WTC11 (cell line): Measurements from ENCODE around the gene FNIP1. TPM values are rescaled to one million over a fixed set of nuclear protein-coding genes. Genes with fewer than 3 reads are reported as not detected.

Source experiments
- ATAC-seq: fragments of 200-7000 bp; cut with Tn5 transposase; 2 replicates; pipeline ENCODE4 v1.10.0; 2021; ENCODE audit warnings: mild to moderate bottlenecking, moderate library complexity
- CTCF ChIA-PET: fragments of 300-600 bp; sonication (Branson Sonifier 250); formaldehyde crosslinking; loops from one replicate; lab custom pipeline; 2021; ENCODE audit warnings: antibody characterized with exemption; lab: Charles Lee
- POLR2A ChIA-PET: fragments of 350-600 bp; sonication (Branson Sonifier 250); formaldehyde crosslinking; loops from one replicate; lab custom pipeline; 2021; ENCODE audit warnings: antibody characterized with exemption; lab: Charles Lee
- DNase-seq: peaks from one replicate; pipeline ENCODE4 v3.0.0; 2021; ENCODE audit warnings: low spot score
- H3K27ac Mint-ChIP-seq: 2 replicates; pipeline ENCODE4 v1.8.0; 2021; ENCODE audit warnings: mixed read lengths
- H3K27me3 Mint-ChIP-seq: 2 replicates; pipeline ENCODE4 v1.8.0; 2021; ENCODE audit warnings: low read depth, mild to moderate bottlenecking, moderate library complexity, mixed read lengths
- H3K36me3 Mint-ChIP-seq: 2 replicates; pipeline ENCODE4 v1.8.0; 2021; ENCODE audit warnings: mixed read lengths
- H3K4me1 Mint-ChIP-seq: 2 replicates; pipeline ENCODE4 v1.8.0; 2022; ENCODE audit warnings: mixed read lengths
- H3K4me3 Mint-ChIP-seq: 2 replicates; pipeline ENCODE4 v1.8.0; 2021; ENCODE audit warnings: mild to moderate bottlenecking, moderate library complexity, mixed read lengths
- H3K9me3 Mint-ChIP-seq: 2 replicates; pipeline ENCODE4 v1.8.0; 2021; ENCODE audit warnings: mixed read lengths
- CBFB ChIP-seq: sonication (generic); formaldehyde crosslinking; IDR thresholded peaks from 2 replicates; pipeline ENCODE4 v1.8.1; 2022; ENCODE audit warnings: mild to moderate bottlenecking, low read depth, missing genetic modification reagents
- ELF4 ChIP-seq: sonication (generic); formaldehyde crosslinking; IDR thresholded peaks from 2 replicates; pipeline ENCODE4 v1.8.1; 2022; ENCODE audit warnings: low read depth, mild to moderate bottlenecking, moderate library complexity, missing genetic modification reagents
- FOXJ3 ChIP-seq: sonication (generic); formaldehyde crosslinking; IDR thresholded peaks from 2 replicates; pipeline ENCODE4 v1.9.0; 2021; ENCODE audit warnings: missing genetic modification reagents, mild to moderate bottlenecking, borderline replicate concordance
- FOXK1 ChIP-seq: sonication (generic); formaldehyde crosslinking; IDR thresholded peaks from 2 replicates; pipeline ENCODE4 v1.8.0; 2022; ENCODE audit warnings: mild to moderate bottlenecking, moderate library complexity, missing genetic modification reagents
- MLX ChIP-seq: sonication (generic); formaldehyde crosslinking; IDR thresholded peaks from 2 replicates; pipeline ENCODE4 v1.8.1; 2023; ENCODE audit warnings: mild to moderate bottlenecking, missing genetic modification reagents, moderate library complexity
- MYBL2 ChIP-seq: sonication (generic); formaldehyde crosslinking; IDR thresholded peaks from 2 replicates; pipeline ENCODE4 v1.8.1; 2023; ENCODE audit warnings: mild to moderate bottlenecking, moderate library complexity, missing genetic modification reagents
- NFE2L1 ChIP-seq: sonication (generic); formaldehyde crosslinking; IDR thresholded peaks from 2 replicates; pipeline ENCODE4 v1.8.1; 2023; ENCODE audit warnings: missing genetic modification reagents
- NR1H2 ChIP-seq: sonication (generic); formaldehyde crosslinking; IDR thresholded peaks from 2 replicates; pipeline ENCODE4 v1.9.0; 2021; ENCODE audit warnings: mild to moderate bottlenecking, moderate library complexity, missing genetic modification reagents
- NR2C2 ChIP-seq: sonication (generic); formaldehyde crosslinking; IDR thresholded peaks from 2 replicates; pipeline ENCODE4 v1.8.0; 2022; ENCODE audit warnings: mild to moderate bottlenecking, missing genetic modification reagents
- RELA ChIP-seq: sonication (generic); formaldehyde crosslinking; IDR thresholded peaks from 2 replicates; pipeline ENCODE4 v1.8.1; 2022; ENCODE audit warnings: missing genetic modification reagents, mild to moderate bottlenecking, borderline replicate concordance
- SMAD4 ChIP-seq: sonication (generic); formaldehyde crosslinking; IDR thresholded peaks from 2 replicates; pipeline ENCODE4 v1.8.0; 2022; ENCODE audit warnings: mild to moderate bottlenecking, missing genetic modification reagents
- SOX15 ChIP-seq: fragments of 250-450 bp; sonication (Bioruptor Pico); IDR thresholded peaks from 2 replicates; pipeline ENCODE4 v1.9.0; 2021; ENCODE audit warnings: mild to moderate bottlenecking
- ZBTB21 ChIP-seq: sonication (generic); formaldehyde crosslinking; IDR thresholded peaks from 2 replicates; pipeline ENCODE4 v1.8.1; 2023; ENCODE audit warnings: mild to moderate bottlenecking, missing genetic modification reagents, borderline replicate concordance
- ZNF121 ChIP-seq: sonication (generic); formaldehyde crosslinking; IDR thresholded peaks from 2 replicates; pipeline ENCODE4 v1.8.0; 2023; ENCODE audit warnings: missing genetic modification reagents
- ZNF396 ChIP-seq: fragments of 250-450 bp; sonication (Bioruptor Pico); IDR thresholded peaks from 2 replicates; pipeline ENCODE4 v1.8.0; 2021; ENCODE audit warnings: mild to moderate bottlenecking, moderate library complexity, borderline replicate concordance
- ZNF532 ChIP-seq: fragments of 250-450 bp; sonication (Bioruptor Pico); IDR thresholded peaks from 2 replicates; pipeline ENCODE4 v1.9.0; 2021; ENCODE audit warnings: mild to moderate bottlenecking, borderline replicate concordance
- ZNF671 ChIP-seq: fragments of 250-450 bp; sonication (Bioruptor Pico); IDR thresholded peaks from 2 replicates; pipeline ENCODE4 v1.8.0; 2021; ENCODE audit warnings: mild to moderate bottlenecking
- ZSCAN18 ChIP-seq: fragments of 250-450 bp; sonication (Bioruptor Pico); IDR thresholded peaks from 2 replicates; pipeline ENCODE4 v2.1.2; 2022; ENCODE audit warnings: mild to moderate bottlenecking, moderate library complexity
- total RNA-seq: library from RNA; stranded (reverse); gene quantifications from 3 replicates; pipeline ENCODE4 v1.2.3, GENCODE V29; 2021
- TF ChIP-seq, protein P1 (sequence below): sonication (generic); formaldehyde crosslinking; IDR thresholded peaks from 2 replicates; pipeline ENCODE4 v1.8.0; 2022; ENCODE audit warnings: mild to moderate bottlenecking, missing genetic modification reagents
- TF ChIP-seq, protein P2 (sequence below): sonication (generic); formaldehyde crosslinking; IDR thresholded peaks from 2 replicates; pipeline ENCODE4 v1.8.1; 2023; ENCODE audit warnings: mild to moderate bottlenecking, moderate library complexity, missing genetic modification reagents
- TF ChIP-seq, protein P3 (sequence below): sonication (generic); formaldehyde crosslinking; IDR thresholded peaks from 2 replicates; pipeline ENCODE4 v1.8.0; 2022; ENCODE audit warnings: mild to moderate bottlenecking, missing genetic modification reagents

Gene FNIP1
- total RNA-seq, 1 experiment from 2014 or later, result 17.2 TPM

DNA sequence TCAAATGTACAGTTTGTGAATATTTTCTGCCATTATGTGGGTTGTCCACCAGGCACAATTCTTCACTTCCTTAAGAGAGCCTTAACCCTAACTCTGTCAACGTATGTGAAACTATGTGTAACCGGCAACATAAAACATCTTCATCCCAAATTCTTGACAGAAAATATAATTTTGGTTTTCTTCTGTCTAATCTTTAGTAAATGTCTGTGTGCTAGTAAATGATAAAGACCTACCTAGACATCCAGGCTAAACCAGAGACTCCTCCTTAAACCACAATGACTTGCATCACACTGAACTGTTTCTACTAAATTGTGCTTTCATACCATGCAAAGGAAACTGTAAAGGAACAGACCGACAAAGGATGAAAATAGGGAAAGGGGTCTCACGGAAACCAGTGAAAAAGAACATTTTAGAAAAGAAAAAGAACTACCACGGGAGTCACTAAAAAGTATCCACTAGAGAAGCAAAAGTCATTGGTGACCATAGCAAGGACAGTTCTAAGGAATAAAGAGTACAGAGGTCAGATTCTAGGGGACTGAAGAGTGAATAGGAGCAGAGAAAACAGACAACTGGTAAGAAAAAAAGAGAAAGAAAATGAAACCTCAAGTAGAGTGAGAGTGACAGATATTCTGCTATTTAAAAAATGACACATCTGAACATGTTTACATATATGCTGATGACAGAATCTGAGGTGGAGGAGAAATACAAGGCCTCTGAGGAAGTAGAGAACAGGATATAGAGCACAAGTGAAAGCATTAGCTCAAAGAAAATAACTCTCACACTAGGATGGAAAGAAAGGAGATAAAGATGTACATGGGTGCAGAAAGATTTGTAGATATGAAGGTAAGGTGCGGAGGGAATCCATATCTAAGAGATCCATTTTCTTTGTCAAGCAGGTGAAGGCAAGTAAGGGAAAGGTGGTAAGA, 49.4 kb downstream of the FNIP1 start:
- no peak for DNase-seq
- H3K4me3 Mint-ChIP-seq, result no peak overlapping the region
- no peaks in the 10 kb centered on the region for H3K9me3 Mint-ChIP-seq
- no peak overlapping the region for H3K27ac Mint-ChIP-seq
- peaks cover 6% of the 10 kb centered on the region for H3K4me1 Mint-ChIP-seq
- ChIA-PET CTCF (no interaction called here), POLR2A (no interaction called here)
- peaks cover 11% of the 10 kb centered on the region; the same call in 1 of the 2 replicates for H3K36me3 Mint-ChIP-seq
- no peak for ATAC-seq
- H3K27me3 Mint-ChIP-seq, result no peaks in the 10 kb centered on the region
- TF ChIP-seq ZNF396 (CRISPR knock-in tag), result no peak
- TF ChIP-seq MLX (CRISPR knock-in tag), result no peak
- TF ChIP-seq NR2C2, result no peak
- no peak for TF ChIP-seq RELA (CRISPR knock-in tag)
- TF ChIP-seq SOX15 (CRISPR knock-in tag), result no peak
- no peak for TF ChIP-seq MYBL2 (CRISPR knock-in tag)
- TF ChIP-seq NR1H2, result no peak
- TF ChIP-seq FOXJ3 (CRISPR knock-in tag), result no peak
- TF ChIP-seq SMAD4 (CRISPR knock-in tag), result no peak

DNA sequence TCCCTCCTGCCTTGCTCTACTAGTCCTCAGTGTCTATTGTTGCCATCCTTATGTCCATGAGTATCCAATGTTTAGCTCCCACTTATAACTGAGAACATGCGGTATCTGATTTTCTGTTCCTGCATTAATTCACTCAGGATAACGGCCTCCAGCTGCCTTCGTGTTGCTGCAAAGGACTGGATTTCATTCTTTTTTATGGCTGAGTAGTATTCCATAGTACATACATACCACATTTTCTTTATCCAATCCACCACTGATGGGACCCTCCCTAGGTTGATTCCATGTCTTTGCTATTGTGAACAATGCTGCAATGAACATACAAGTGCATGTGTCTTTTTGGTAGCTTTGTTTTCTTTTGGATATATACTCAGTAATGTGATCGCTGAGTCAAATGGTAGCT, 50.4 kb downstream of the FNIP1 start:
- Mint-ChIP-seq H3K27me3 (no peaks in the 10 kb centered on the region), H3K27ac (no peak overlapping the region), H3K36me3 (peaks cover 8% of the 10 kb centered on the region; the same call in 1 of the 2 replicates), H3K4me1 (peaks cover 6% of the 10 kb centered on the region)
- CTCF ChIA-PET, result no interaction called here
- TF ChIP-seq ZNF671, result no peak
- TF ChIP-seq, protein P1, sequence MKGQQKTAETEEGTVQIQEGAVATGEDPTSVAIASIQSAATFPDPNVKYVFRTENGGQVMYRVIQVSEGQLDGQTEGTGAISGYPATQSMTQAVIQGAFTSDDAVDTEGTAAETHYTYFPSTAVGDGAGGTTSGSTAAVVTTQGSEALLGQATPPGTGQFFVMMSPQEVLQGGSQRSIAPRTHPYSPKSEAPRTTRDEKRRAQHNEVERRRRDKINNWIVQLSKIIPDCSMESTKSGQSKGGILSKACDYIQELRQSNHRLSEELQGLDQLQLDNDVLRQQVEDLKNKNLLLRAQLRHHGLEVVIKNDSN (CRISPR knock-in tag), result no peak
- no peak for TF ChIP-seq ZNF121
- TF ChIP-seq FOXK1 (CRISPR knock-in tag), result no peak
- TF ChIP-seq NFE2L1 (CRISPR knock-in tag), result no peak
- TF ChIP-seq, protein P2, sequence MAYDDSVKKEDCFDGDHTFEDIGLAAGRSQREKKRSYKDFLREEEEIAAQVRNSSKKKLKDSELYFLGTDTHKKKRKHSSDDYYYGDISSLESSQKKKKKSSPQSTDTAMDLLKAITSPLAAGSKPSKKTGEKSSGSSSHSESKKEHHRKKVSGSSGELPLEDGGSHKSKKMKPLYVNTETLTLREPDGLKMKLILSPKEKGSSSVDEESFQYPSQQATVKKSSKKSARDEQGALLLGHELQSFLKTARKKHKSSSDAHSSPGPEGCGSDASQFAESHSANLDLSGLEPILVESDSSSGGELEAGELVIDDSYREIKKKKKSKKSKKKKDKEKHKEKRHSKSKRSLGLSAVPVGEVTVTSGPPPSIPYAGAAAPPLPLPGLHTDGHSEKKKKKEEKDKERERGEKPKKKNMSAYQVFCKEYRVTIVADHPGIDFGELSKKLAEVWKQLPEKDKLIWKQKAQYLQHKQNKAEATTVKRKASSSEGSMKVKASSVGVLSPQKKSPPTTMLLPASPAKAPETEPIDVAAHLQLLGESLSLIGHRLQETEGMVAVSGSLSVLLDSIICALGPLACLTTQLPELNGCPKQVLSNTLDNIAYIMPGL (CRISPR knock-in tag), result no peak
- TF ChIP-seq ZSCAN18 (CRISPR knock-in tag), result no peak
- TF ChIP-seq, protein P3, sequence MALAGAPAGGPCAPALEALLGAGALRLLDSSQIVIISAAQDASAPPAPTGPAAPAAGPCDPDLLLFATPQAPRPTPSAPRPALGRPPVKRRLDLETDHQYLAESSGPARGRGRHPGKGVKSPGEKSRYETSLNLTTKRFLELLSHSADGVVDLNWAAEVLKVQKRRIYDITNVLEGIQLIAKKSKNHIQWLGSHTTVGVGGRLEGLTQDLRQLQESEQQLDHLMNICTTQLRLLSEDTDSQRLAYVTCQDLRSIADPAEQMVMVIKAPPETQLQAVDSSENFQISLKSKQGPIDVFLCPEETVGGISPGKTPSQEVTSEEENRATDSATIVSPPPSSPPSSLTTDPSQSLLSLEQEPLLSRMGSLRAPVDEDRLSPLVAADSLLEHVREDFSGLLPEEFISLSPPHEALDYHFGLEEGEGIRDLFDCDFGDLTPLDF, result no peak
- no peak for TF ChIP-seq ZNF396 (CRISPR knock-in tag)
- no peak for TF ChIP-seq CBFB (CRISPR knock-in tag)
- TF ChIP-seq ZNF532 (CRISPR knock-in tag), result no peak
- no peak for TF ChIP-seq MLX (CRISPR knock-in tag)
- no peak for TF ChIP-seq ELF4 (CRISPR knock-in tag)
- no peak for TF ChIP-seq ZBTB21 (CRISPR knock-in tag)
- TF ChIP-seq, all 79 proteins: peak for 0
- POLR2A ChIA-PET, result no interaction called here
- Mint-ChIP-seq H3K4me3 (no peak overlapping the region), H3K9me3 (no peaks in the 10 kb centered on the region)
- ATAC-seq (no peak), DNase-seq (no peak)
